ENCODE data around the gene DMXL1.

The DMXL1 gene

DNA sequence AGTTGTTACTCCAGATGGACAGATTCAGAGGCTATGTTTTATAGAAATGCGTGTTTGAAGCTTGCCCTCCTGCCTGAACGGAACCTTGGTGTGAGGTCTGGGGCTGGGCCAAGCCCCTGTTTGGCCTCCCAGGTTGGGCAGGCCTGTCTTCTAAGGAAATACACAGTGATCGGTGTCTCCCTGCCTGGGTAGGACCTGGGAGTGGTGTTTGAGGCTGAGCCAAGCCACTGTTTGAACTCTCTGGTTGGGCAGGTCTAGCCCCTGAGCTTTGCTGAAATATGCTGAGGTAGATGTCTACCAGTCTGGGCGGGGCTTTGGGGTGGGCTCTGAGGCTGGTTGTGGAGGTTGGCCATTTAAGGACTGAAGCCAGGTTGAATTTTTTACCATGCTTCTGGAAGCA is 90.5 kb downstream of the DMXL1 start:
- H3K4me3 ChIP-seq (ENCODE audit: severe bottlenecking): no peak overlapping the region
- TF ChIP-seq, protein P1, sequence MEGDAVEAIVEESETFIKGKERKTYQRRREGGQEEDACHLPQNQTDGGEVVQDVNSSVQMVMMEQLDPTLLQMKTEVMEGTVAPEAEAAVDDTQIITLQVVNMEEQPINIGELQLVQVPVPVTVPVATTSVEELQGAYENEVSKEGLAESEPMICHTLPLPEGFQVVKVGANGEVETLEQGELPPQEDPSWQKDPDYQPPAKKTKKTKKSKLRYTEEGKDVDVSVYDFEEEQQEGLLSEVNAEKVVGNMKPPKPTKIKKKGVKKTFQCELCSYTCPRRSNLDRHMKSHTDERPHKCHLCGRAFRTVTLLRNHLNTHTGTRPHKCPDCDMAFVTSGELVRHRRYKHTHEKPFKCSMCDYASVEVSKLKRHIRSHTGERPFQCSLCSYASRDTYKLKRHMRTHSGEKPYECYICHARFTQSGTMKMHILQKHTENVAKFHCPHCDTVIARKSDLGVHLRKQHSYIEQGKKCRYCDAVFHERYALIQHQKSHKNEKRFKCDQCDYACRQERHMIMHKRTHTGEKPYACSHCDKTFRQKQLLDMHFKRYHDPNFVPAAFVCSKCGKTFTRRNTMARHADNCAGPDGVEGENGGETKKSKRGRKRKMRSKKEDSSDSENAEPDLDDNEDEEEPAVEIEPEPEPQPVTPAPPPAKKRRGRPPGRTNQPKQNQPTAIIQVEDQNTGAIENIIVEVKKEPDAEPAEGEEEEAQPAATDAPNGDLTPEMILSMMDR (IDR thresholded peaks at IDR 0.05; ENCODE audit: poor library complexity, severe bottlenecking): no peak
- H3K4me1 ChIP-seq (ENCODE audit: insufficient read depth, poor library complexity, severe bottlenecking): no peaks in the 10 kb centered on the region
- no peaks in the 10 kb centered on the region for H3K27me3 ChIP-seq (ENCODE audit: insufficient read depth, poor library complexity, severe bottlenecking)
- H3K36me3 ChIP-seq (ENCODE audit: low read depth): peaks cover 4% of the 10 kb centered on the region
- no peak overlapping the region for H3K27ac ChIP-seq (ENCODE audit: poor library complexity, severe bottlenecking)
- no peak for DNase-seq (ENCODE audit: low spot score)
- H3K9me3 ChIP-seq (ENCODE audit: severe bottlenecking): no peaks in the 10 kb centered on the region
- ATAC-seq (ENCODE audit: low read depth): peak; percentile 23; the same call in 1 of the 3 replicates

DNA sequence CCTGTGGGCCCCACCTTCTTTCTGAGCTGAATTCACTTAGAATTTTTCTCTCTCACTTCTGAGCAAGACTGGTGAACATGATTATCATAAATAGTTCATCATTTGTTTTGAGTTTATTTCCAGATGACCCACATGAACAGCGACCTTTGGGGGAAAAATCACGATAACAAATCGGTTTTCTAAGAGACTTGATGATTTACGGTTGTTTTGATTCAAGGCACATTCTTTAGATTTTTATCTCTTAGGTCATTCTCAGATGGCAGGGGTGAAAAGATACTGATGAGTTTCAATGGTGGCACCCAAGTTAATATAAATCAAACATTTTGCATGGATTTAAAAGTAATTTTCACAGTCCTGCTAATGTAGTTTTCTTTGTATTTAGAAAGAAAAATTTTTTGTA is 95.1 kb downstream of the DMXL1 start:
- H3K4me1 ChIP-seq (ENCODE audit: insufficient read depth, poor library complexity, severe bottlenecking): no peaks in the 10 kb centered on the region
- H3K27me3 ChIP-seq (ENCODE audit: insufficient read depth, poor library complexity, severe bottlenecking): no peaks in the 10 kb centered on the region
- no peak for ATAC-seq (ENCODE audit: low read depth)
- H3K36me3 ChIP-seq (ENCODE audit: low read depth): peaks cover 16% of the 10 kb centered on the region
- TF ChIP-seq, protein P1 (IDR thresholded peaks at IDR 0.05; ENCODE audit: poor library complexity, severe bottlenecking): no peak
- no peaks in the 10 kb centered on the region for H3K9me3 ChIP-seq (ENCODE audit: severe bottlenecking)
- DNase-seq (ENCODE audit: low spot score): no peak
- H3K27ac ChIP-seq (ENCODE audit: poor library complexity, severe bottlenecking): no peak overlapping the region
- H3K4me3 ChIP-seq (ENCODE audit: severe bottlenecking): no peak overlapping the region

DNA sequence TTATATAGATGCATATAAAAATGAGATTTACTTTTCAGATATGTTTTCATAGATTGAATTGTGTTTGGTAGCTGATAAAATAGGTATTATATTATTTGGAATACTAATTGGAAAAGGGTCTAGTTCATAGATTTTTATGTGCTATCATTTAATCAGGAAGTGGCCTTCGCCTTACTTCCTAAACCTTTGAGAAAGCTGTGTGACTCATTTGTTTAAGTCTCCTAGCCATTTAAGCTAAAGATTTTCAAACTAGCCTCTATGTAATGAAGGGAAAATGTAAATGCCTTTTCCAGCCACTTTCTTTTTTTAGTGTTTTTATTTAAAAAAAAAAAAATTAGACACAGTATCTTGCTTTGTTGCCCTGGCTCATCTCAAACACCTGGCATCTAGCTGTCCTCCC is 97.5 kb downstream of the DMXL1 start:
- Histone ChIP-seq H3K27ac (ENCODE audit: poor library complexity, severe bottlenecking) (no peak overlapping the region), H3K4me3 (ENCODE audit: severe bottlenecking) (no peak overlapping the region), H3K9me3 (ENCODE audit: severe bottlenecking) (no peaks in the 10 kb centered on the region), H3K4me1 (ENCODE audit: insufficient read depth, poor library complexity, severe bottlenecking) (no peaks in the 10 kb centered on the region), H3K27me3 (ENCODE audit: insufficient read depth, poor library complexity, severe bottlenecking) (no peaks in the 10 kb centered on the region), H3K36me3 (ENCODE audit: low read depth) (peaks cover 20% of the 10 kb centered on the region)
- ATAC-seq (ENCODE audit: low read depth) (no peak), DNase-seq (ENCODE audit: low spot score) (no peak)
- TF ChIP-seq, protein P1 (IDR thresholded peaks at IDR 0.05; ENCODE audit: poor library complexity, severe bottlenecking): no peak

DNA sequence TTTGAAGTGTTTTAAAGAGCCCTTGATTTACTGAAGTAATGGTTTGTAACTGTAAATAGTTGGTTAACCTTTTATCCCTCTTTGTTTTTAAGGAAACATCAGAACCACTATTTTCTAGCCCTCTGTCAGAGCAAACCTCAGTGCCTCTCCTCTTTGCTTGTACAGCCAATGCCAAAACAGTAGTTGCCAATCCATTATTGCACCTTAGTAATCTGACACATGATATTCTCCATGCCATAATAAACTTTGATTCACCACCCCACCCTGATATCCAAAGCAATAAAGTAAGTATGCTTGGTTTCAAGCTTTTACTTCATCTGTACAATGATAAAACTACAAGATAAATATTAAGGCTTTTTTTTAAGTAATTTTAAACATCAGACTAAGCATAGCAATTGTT is 100.8 kb downstream of the DMXL1 start:
- no peaks in the 10 kb centered on the region for H3K9me3 ChIP-seq (ENCODE audit: severe bottlenecking)
- TF ChIP-seq, protein P1 (IDR thresholded peaks at IDR 0.05; ENCODE audit: poor library complexity, severe bottlenecking): no peak
- DNase-seq (ENCODE audit: low spot score): no peak
- no peaks in the 10 kb centered on the region for H3K4me1 ChIP-seq (ENCODE audit: insufficient read depth, poor library complexity, severe bottlenecking)
- H3K27me3 ChIP-seq (ENCODE audit: insufficient read depth, poor library complexity, severe bottlenecking): no peaks in the 10 kb centered on the region
- H3K27ac ChIP-seq (ENCODE audit: poor library complexity, severe bottlenecking): no peak overlapping the region
- no peak for ATAC-seq (ENCODE audit: low read depth)
- peaks cover 23% of the 10 kb centered on the region for H3K36me3 ChIP-seq (ENCODE audit: low read depth)
- H3K4me3 ChIP-seq (ENCODE audit: severe bottlenecking): no peak overlapping the region

DNA sequence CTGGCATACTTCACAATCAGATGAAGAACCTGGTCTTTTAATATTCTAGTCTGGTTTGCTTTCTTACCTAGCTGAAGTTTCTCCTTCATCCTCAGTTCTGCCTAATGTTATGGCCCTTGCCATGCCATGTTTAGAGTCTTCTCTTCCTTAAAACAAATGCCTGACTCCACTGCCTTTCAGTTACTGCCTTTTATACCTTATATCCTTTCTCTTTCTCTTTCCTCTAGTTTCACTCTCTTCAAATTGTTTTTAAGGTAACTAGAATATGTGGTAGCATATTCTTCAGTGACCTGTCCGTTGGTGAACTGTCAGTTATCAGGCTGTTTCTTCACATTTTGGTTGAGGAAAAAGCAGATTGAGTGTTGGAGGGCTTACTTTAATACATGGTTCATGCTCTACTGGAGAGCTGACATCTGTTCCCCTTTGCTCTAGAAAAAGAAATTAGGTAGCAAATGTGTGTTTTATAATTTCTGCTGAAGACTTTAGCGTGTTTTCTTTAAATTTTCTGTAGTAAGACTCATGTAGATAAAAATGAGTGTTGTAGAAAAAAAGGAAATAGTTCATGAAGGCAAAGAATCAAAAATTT is 103.8 kb downstream of the DMXL1 start:
- DNase-seq (ENCODE audit: low spot score) (no peak), ATAC-seq (ENCODE audit: low read depth) (no peak)
- TF ChIP-seq, protein P1 (IDR thresholded peaks at IDR 0.05; ENCODE audit: poor library complexity, severe bottlenecking): no peak
- Histone ChIP-seq H3K27me3 (ENCODE audit: insufficient read depth, poor library complexity, severe bottlenecking) (no peaks in the 10 kb centered on the region), H3K4me1 (ENCODE audit: insufficient read depth, poor library complexity, severe bottlenecking) (peaks cover under 1% of the 10 kb centered on the region), H3K9me3 (ENCODE audit: severe bottlenecking) (no peaks in the 10 kb centered on the region), H3K4me3 (ENCODE audit: severe bottlenecking) (no peak overlapping the region), H3K27ac (ENCODE audit: poor library complexity, severe bottlenecking) (no peak overlapping the region), H3K36me3 (ENCODE audit: low read depth) (peaks cover 30% of the 10 kb centered on the region)

Data from RWPE2 (cell line).